RPMI8226 (cell line): ENCODE results near the gene LPAR2.

ENCODE experiments used
- DNase-seq: peaks from one replicate; pipeline ENCODE4 v3.0.0-alpha.2; 2015

The LPAR2 gene

DNA sequence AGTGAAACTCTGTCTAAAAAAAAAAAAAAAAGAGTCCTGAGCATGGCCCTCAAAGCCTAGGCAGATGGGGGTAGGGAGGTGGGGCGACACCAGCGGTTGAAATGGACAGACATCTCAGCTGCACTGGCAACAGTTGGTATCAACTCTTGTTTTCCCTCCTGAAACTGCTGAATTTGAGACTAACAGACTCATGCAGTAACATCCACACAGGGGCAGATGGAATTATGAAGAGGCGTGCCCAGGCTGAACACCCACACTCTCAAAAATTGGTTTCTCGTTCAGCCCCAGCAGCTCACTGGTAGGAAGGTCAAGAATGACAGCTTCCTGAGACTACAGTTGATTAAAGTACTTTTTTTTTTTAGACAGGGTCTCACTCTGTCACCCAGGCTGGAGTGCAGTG is 33.6 kb downstream of the LPAR2 start:
- peak; percentile 37 for DNase-seq

GRCh38 chr19:19592690-19593089 is 35.3 kb downstream of the LPAR2 start:
- no peak for DNase-seq

- DNase-seq, result no peak
Observed at GRCh38 chr19:19591133-19591825, 36.7 kb downstream of the LPAR2 start.

DNA sequence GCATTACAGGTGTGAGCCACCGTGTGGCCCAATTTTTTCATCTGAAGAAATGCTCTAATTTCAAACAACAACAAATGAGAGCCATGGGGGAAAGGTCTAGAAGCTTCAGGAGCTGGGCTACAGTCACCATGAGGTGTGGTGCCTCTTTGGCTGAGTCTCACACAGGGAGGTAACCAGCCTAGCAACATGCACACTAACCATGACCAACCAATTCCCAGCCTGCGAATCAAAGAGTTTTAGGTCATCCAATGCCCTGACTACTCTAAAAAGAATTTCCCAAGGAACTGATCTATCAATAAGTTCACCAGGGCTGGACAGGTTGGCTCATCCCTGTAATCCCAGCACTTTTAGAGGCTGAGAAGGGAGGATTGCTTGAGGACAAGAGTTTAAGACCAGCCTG is 39.5 kb downstream of the LPAR2 start:
- no peak for DNase-seq

GRCh38 chr19:19587771-19588170 is 40.2 kb downstream of the LPAR2 start:
- no peak for DNase-seq

GRCh38 chr19:19584356-19584755 is 43.7 kb downstream of the LPAR2 start:
- no peak for DNase-seq

DNA sequence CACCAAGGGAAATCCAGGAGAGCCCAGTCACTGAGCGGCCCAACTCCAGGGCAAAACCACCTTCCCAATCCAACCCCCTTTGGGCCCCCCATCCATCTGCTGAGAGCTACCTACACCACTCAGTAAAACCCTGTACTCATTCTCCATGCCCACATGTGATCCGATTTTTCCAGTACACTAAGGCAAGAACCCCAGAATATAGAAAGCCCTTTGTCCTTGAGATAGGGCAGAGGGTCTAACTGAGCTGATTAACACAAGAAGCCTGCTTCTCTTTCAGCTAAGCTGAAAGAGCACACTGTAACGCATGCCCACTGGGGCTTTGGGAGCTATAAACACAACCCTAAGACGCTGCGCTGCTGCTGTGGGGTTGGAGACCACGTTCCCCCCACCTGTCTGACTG is 45.5 kb downstream of the LPAR2 start:
- no peak for DNase-seq

GRCh38 chr19:19581391-19581790 is 46.6 kb downstream of the LPAR2 start:
- no peak for DNase-seq

- no peak for DNase-seq
Observed at GRCh38 chr19:19580418-19580817, 47.6 kb downstream of the LPAR2 start.

- DNase-seq, result no peak
Observed at GRCh38 chr19:19579533-19580361, 48.3 kb downstream of the LPAR2 start.

DNA sequence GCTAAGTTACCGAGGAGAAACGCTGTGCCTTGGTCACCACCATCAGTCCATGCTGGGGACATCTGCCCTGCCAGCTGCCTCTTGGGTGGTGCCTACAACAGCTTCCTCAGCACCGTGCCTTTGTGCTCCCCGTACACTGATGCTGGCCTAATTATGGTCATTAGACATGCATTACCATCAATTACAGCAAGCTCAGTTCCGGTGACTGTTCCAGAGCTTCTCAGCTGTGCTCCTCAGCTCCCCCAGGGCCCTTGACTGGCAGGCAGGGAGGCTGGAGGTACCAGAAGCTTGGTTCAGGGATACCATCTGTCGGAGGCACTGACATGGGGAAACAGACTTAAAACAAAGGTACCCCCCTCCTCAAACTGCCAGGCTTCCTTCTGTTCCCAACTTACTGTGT is 49.8 kb downstream of the LPAR2 start:
- DNase-seq, result no peak

DNA sequence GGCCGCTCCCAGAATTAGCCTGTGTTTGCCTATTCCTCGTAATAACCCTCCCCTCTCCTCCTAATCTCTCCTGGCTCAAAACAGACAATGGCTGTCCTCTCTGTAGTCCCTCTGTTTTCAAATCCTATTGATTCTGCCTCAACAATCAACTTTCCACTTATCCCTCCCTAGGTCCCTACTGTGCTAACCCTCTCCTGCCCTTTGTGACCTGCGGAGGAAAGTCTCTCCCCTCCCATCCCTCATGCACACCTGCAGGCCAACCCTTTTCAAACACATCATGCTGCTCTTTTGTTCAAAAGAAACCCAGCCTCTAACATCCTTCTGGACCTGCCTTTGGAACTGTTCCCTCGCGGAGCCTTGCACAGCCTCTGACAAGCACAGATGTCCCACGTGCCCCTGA is 52.6 kb downstream of the LPAR2 start:
- DNase-seq, result no peak
